ENCODE data around the gene CANT1. TPM values are rescaled to one million over a fixed set of nuclear protein-coding genes. Genes with fewer than 3 reads are reported as not detected.

The CANT1 gene
- total RNA-seq, 1 experiment from 2014 or later: 116 TPM

DNA sequence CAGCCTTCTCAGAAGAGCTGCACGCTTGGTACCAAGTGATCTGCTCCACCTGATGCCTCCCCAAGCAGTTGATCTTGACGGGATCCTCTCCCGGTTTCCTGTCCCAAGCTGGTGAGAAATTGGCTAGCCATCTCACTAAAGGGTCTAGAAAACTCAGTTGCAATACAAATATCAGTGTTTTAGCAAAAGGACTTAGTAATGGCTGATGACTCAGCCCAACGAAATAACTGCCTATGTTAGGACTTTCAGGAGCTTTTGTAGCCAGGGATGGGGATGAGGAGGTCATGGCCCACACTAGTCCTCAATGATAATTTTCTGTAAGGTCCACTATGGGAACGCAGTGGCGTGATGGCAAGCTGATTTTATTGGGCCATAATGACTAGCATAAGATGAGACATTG lies 41.7 kb upstream of the CANT1 start:
- no peak overlapping the region for H3K4me2 ChIP-seq
- H3K4me3 ChIP-seq: no peak overlapping the region
- no peaks in the 10 kb centered on the region for H3K27me3 ChIP-seq (ENCODE audit: insufficient read depth, low read depth)
- H3K27ac ChIP-seq: no peak overlapping the region
- no peak for DNase-seq
- intact Hi-C loops (cut with micrococcal nuclease; ENCODE audit: unreplicated experiment): no loop called here
- TF ChIP-seq, protein P1, sequence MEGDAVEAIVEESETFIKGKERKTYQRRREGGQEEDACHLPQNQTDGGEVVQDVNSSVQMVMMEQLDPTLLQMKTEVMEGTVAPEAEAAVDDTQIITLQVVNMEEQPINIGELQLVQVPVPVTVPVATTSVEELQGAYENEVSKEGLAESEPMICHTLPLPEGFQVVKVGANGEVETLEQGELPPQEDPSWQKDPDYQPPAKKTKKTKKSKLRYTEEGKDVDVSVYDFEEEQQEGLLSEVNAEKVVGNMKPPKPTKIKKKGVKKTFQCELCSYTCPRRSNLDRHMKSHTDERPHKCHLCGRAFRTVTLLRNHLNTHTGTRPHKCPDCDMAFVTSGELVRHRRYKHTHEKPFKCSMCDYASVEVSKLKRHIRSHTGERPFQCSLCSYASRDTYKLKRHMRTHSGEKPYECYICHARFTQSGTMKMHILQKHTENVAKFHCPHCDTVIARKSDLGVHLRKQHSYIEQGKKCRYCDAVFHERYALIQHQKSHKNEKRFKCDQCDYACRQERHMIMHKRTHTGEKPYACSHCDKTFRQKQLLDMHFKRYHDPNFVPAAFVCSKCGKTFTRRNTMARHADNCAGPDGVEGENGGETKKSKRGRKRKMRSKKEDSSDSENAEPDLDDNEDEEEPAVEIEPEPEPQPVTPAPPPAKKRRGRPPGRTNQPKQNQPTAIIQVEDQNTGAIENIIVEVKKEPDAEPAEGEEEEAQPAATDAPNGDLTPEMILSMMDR (conservative IDR thresholded peaks at IDR 0.05): no peak
- no peak for TF ChIP-seq EZH2 (IDR thresholded peaks at IDR 0.05; ENCODE audit: low read depth)
- no peaks in the 10 kb centered on the region for H3K79me2 ChIP-seq (ENCODE audit: low read depth)
- no peaks in the 10 kb centered on the region for H3K9me2 ChIP-seq (ENCODE audit: insufficient read depth)
- no peaks in the 10 kb centered on the region for H3K36me3 ChIP-seq (ENCODE audit: low read depth)
- no peaks in the 10 kb centered on the region for H3K9me3 ChIP-seq (ENCODE audit: insufficient read depth, low read depth)
- H3K4me1 ChIP-seq (replicated peaks; ENCODE audit: insufficient read depth): no peaks in the 10 kb centered on the region
- CTCF ChIA-PET: no interaction called here
- no peaks in the 10 kb centered on the region for H3F3A ChIP-seq (ENCODE audit: insufficient read depth, low read depth)
- no peaks in the 10 kb centered on the region for H4K20me1 ChIP-seq (ENCODE audit: insufficient read depth)
- no TSS peak for BruUV-seq (replicated peaks)
- POLR2A ChIA-PET (ENCODE audit: unreplicated experiment): no interaction called here
- no peak overlapping the region for H2AFZ ChIP-seq

DNA sequence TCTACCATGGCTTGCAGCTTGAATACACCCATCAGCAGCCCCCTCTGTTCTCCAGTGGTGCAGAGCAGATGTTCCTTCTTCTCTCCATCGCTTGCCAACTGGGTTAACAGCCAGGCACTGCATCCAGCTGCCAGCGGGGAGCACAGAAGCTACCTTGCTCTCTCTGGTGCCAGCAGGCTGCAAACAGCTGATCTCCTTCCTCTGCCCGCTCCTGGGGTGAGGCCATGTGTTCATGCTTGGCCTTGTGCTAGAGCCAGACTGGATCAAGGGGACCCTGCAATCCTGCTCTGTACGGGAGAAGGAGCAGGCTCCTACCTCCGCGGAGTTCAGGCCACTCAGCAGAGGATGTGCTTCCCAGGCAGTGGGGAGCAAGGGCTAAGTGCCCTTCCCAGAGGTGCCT lies 41.0 kb upstream of the CANT1 start:
- Histone ChIP-seq H2AFZ (no peak overlapping the region), H3K4me1 (replicated peaks; ENCODE audit: insufficient read depth) (no peaks in the 10 kb centered on the region), H3K4me2 (no peak overlapping the region), H3F3A (ENCODE audit: insufficient read depth, low read depth) (no peaks in the 10 kb centered on the region), H3K36me3 (ENCODE audit: low read depth) (no peaks in the 10 kb centered on the region), H3K79me2 (ENCODE audit: low read depth) (no peaks in the 10 kb centered on the region), H3K27me3 (ENCODE audit: insufficient read depth, low read depth) (no peaks in the 10 kb centered on the region), H3K4me3 (no peak overlapping the region), H4K20me1 (ENCODE audit: insufficient read depth) (no peaks in the 10 kb centered on the region), H3K9me2 (ENCODE audit: insufficient read depth) (no peaks in the 10 kb centered on the region), H3K27ac (no peak overlapping the region), H3K9me3 (ENCODE audit: insufficient read depth, low read depth) (no peaks in the 10 kb centered on the region)
- POLR2A ChIA-PET (ENCODE audit: unreplicated experiment): no interaction called here
- BruUV-seq (replicated peaks): no TSS peak
- no peak for DNase-seq
- CTCF ChIA-PET: no interaction called here
- TF ChIP-seq EZH2 (IDR thresholded peaks at IDR 0.05; ENCODE audit: low read depth): no peak
- TF ChIP-seq, protein P1 (conservative IDR thresholded peaks at IDR 0.05): no peak
- intact Hi-C loops (cut with micrococcal nuclease; ENCODE audit: unreplicated experiment): no loop called here

DNA sequence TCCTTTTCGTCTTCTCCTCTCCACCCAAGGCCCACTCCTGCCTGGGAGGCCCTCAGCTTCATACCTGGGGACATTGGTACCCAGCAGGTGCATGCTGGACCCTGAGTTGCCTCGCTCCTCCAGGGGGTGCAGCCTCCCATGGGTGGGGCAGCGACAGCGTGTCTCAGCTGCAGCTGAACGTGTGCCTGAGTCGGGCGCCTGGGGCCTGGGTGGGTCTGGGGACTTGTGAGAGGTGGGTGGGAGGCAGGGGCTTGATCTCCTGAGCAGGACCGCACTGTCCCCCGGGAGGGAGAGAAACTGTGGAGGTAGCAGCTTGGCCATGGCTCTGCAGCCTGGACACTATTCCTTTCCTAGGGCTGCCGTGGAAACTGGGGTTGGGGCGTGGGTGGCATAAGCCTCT lies 40.3 kb upstream of the CANT1 start:
- ChIA-PET POLR2A (ENCODE audit: unreplicated experiment) (no interaction called here), CTCF (no interaction called here)
- TF ChIP-seq, protein P1 (conservative IDR thresholded peaks at IDR 0.05): no peak
- TF ChIP-seq EZH2 (IDR thresholded peaks at IDR 0.05; ENCODE audit: low read depth): no peak

More for the DNA sequence above, 40.3 kb upstream of the CANT1 start:
- H3F3A ChIP-seq (ENCODE audit: insufficient read depth, low read depth): no peaks in the 10 kb centered on the region
- H3K9me3 ChIP-seq (ENCODE audit: insufficient read depth, low read depth): no peaks in the 10 kb centered on the region
- H2AFZ ChIP-seq: no peak overlapping the region
- DNase-seq: no peak
- H3K9me2 ChIP-seq (ENCODE audit: insufficient read depth): no peaks in the 10 kb centered on the region
- H3K27ac ChIP-seq: no peak overlapping the region
- no peak overlapping the region for H3K4me2 ChIP-seq
- H4K20me1 ChIP-seq (ENCODE audit: insufficient read depth): no peaks in the 10 kb centered on the region
- intact Hi-C loops (cut with micrococcal nuclease; ENCODE audit: unreplicated experiment): no loop called here
- no peaks in the 10 kb centered on the region for H3K27me3 ChIP-seq (ENCODE audit: insufficient read depth, low read depth)
- BruUV-seq (replicated peaks): no TSS peak
- H3K4me3 ChIP-seq: no peak overlapping the region
- no peaks in the 10 kb centered on the region for H3K36me3 ChIP-seq (ENCODE audit: low read depth)
- no peaks in the 10 kb centered on the region for H3K4me1 ChIP-seq (replicated peaks; ENCODE audit: insufficient read depth)
- H3K79me2 ChIP-seq (ENCODE audit: low read depth): no peaks in the 10 kb centered on the region

Measured in PC-9 (cell line).